Smooth muscle cell (in vitro differentiated cells): Measurements from ENCODE around the gene HCN2. TPM values are rescaled to one million over a fixed set of nuclear protein-coding genes. Genes with fewer than 3 reads are reported as not detected.

Experiments
- DNase-seq: peaks from one replicate; lab custom pipeline; 2025; ENCODE audit not compliant: unreplicated experiment; lab: John Stamatoyannopoulos, UW
- H2AFZ ChIP-seq: fragments of 200-600 bp; sonication (generic); 2 replicates; pipeline ENCODE4 v1.6.0; 2016; ENCODE audit warnings: antibody characterized with exemption, low read depth, mild to moderate bottlenecking
- H3F3A ChIP-seq: fragments of 200-600 bp; sonication (generic); 2 replicates; pipeline ENCODE4 v1.6.0; 2017; ENCODE audit warnings: antibody characterized with exemption, low read depth
- H3K27ac ChIP-seq: fragments of 200-600 bp; sonication (generic); 2 replicates; pipeline ENCODE4 v1.5.1; 2016; ENCODE audit warnings: low read depth, mild to moderate bottlenecking
- H3K27me3 ChIP-seq: fragments of 200-600 bp; sonication (generic); 2 replicates; pipeline ENCODE4 v1.6.1; 2016; ENCODE audit warnings: low read depth, mild to moderate bottlenecking
- H3K36me3 ChIP-seq: fragments of 200-600 bp; sonication (generic); 2 replicates; pipeline ENCODE4 v1.5.1; 2016; ENCODE audit warnings: low read depth
- H3K4me1 ChIP-seq: fragments of 200-600 bp; sonication (generic); 2 replicates; pipeline ENCODE4 v1.5.1; 2016; ENCODE audit warnings: low read depth
- H3K4me2 ChIP-seq: fragments of 200-600 bp; sonication (generic); 2 replicates; pipeline ENCODE4 v1.6.0; 2016; ENCODE audit warnings: mild to moderate bottlenecking
- H3K4me3 ChIP-seq: fragments of 200-600 bp; sonication (generic); 2 replicates; pipeline ENCODE4 v1.5.1; 2016; ENCODE audit warnings: mild to moderate bottlenecking
- H3K79me2 ChIP-seq: fragments of 200-600 bp; sonication (generic); 2 replicates; pipeline ENCODE4 v1.6.0; 2016; ENCODE audit warnings: low read depth, mild to moderate bottlenecking
- H3K9ac ChIP-seq: fragments of 200-600 bp; sonication (generic); 2 replicates; pipeline ENCODE4 v1.6.0; 2016; ENCODE audit warnings: low read depth
- H3K9me3 ChIP-seq: fragments of 200-600 bp; sonication (generic); replicated peaks from 2 replicates; pipeline ENCODE4 v1.5.1; 2016; ENCODE audit warnings: low read depth
- H4K20me1 ChIP-seq: fragments of 200-600 bp; sonication (generic); 2 replicates; pipeline ENCODE4 v1.6.0; 2016; ENCODE audit warnings: low read depth
- WGBS: methylation state at CpG from one replicate; pipeline ENCODE4 v1.1.7; 2016; ENCODE audit warnings: low lambda C conversion rate; 5-methylcytosine and 5-hydroxymethylcytosine counted together
- polyA plus RNA-seq: library from polyadenylated mRNA; unstranded; fragments of >200 nt; fragmentation: Nextera tagmentation; extraction: Ambion mirVana; gene quantifications from 2 replicates; pipeline ENCODE4 v1.2.1, GENCODE V29; 2016
- total RNA-seq: library from RNA; depleted of rRNA; stranded (reverse); fragments of >200 nt; gene quantifications from 2 replicates; pipeline ENCODE4 v1.2.3, GENCODE V29; 2014
- TF ChIP-seq, protein P1 (sequence below): fragments of 200-600 bp; sonication (generic); IDR thresholded peaks from 2 replicates; pipeline ENCODE4 v1.5.1; 2017; ENCODE audit warnings: borderline replicate concordance, mild to moderate bottlenecking, antibody characterized with exemption; ENCODE audit not compliant: insufficient read depth, poor library complexity, severe bottlenecking

Gene HCN2
- total and polyA plus RNA-seq, 2 experiments from 2014 or later, result 0.49 to 0.81 TPM

DNA sequence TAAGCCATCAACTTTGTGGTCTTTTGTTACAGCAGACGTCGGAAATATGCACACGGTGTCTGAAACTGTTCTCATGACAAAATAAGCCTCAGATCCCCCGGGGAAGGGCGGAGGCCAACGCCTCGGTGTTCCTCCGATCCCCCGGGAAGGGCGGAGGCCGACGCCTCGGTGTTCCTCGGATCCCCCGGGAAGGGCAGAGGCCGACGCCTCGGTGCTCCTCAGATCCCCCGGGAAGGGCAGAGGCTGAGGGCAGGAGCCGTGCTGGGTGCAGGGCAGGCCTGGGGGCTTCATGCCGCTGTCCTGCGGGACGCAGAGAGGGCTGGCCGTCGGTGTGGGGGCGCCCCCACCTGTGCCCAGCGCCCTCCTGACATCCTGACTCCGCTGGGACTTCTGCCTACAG is 54.7 kb downstream of the HCN2 start:
- Histone ChIP-seq H3K9ac (no peak overlapping the region), H3K79me2 (no peaks in the 10 kb centered on the region), H3K36me3 (no peaks in the 10 kb centered on the region), H3K4me1 (no peaks in the 10 kb centered on the region), H4K20me1 (peaks cover 10% of the 10 kb centered on the region), H3F3A (no peaks in the 10 kb centered on the region), H2AFZ (no peak overlapping the region), H3K9me3 (no peaks in the 10 kb centered on the region), H3K4me2 (no peak overlapping the region), H3K27me3 (no peaks in the 10 kb centered on the region), H3K27ac (no peak overlapping the region), H3K4me3 (no peak overlapping the region)
- 94% methylated on average over 27 of the region's 28 CpGs for WGBS
- DNase-seq, result no peak
- TF ChIP-seq, protein P1, sequence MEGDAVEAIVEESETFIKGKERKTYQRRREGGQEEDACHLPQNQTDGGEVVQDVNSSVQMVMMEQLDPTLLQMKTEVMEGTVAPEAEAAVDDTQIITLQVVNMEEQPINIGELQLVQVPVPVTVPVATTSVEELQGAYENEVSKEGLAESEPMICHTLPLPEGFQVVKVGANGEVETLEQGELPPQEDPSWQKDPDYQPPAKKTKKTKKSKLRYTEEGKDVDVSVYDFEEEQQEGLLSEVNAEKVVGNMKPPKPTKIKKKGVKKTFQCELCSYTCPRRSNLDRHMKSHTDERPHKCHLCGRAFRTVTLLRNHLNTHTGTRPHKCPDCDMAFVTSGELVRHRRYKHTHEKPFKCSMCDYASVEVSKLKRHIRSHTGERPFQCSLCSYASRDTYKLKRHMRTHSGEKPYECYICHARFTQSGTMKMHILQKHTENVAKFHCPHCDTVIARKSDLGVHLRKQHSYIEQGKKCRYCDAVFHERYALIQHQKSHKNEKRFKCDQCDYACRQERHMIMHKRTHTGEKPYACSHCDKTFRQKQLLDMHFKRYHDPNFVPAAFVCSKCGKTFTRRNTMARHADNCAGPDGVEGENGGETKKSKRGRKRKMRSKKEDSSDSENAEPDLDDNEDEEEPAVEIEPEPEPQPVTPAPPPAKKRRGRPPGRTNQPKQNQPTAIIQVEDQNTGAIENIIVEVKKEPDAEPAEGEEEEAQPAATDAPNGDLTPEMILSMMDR, result no peak

DNA sequence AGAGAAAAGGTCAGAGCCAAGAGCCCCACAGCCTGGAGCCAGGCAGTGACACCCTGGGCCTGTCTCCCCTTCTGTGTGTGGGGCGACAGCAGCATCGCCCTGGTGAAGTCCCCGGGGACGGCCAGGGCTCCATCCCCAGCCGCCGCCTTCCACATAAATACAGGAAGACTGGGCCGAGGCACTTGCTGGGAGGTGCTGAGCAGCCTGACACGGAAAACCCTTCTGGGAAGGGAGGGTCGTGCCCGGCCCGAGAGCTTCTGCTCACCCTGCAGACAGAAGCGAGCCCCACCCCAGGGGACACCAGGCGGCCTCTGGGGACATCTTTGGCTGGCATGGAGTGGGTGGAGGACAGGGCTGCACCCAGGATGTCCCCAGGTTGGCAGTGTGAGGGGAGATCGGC is 55.1 kb downstream of the HCN2 start:
- no peak for DNase-seq
- no peak overlapping the region for H3K9ac ChIP-seq
- no peak overlapping the region for H3K4me3 ChIP-seq
- TF ChIP-seq, protein P1, result no peak
- H3K4me2 ChIP-seq, result no peak overlapping the region
- H3K9me3 ChIP-seq, result no peaks in the 10 kb centered on the region
- H3K79me2 ChIP-seq, result no peaks in the 10 kb centered on the region
- no peaks in the 10 kb centered on the region for H3K27me3 ChIP-seq
- H3F3A ChIP-seq, result no peaks in the 10 kb centered on the region
- 94% methylated on average over 14 of the region's 14 CpGs for WGBS
- H2AFZ ChIP-seq, result no peak overlapping the region
- no peaks in the 10 kb centered on the region for H3K4me1 ChIP-seq
- H3K27ac ChIP-seq, result no peak overlapping the region
- H4K20me1 ChIP-seq, result peaks cover 15% of the 10 kb centered on the region
- H3K36me3 ChIP-seq, result no peaks in the 10 kb centered on the region

DNA sequence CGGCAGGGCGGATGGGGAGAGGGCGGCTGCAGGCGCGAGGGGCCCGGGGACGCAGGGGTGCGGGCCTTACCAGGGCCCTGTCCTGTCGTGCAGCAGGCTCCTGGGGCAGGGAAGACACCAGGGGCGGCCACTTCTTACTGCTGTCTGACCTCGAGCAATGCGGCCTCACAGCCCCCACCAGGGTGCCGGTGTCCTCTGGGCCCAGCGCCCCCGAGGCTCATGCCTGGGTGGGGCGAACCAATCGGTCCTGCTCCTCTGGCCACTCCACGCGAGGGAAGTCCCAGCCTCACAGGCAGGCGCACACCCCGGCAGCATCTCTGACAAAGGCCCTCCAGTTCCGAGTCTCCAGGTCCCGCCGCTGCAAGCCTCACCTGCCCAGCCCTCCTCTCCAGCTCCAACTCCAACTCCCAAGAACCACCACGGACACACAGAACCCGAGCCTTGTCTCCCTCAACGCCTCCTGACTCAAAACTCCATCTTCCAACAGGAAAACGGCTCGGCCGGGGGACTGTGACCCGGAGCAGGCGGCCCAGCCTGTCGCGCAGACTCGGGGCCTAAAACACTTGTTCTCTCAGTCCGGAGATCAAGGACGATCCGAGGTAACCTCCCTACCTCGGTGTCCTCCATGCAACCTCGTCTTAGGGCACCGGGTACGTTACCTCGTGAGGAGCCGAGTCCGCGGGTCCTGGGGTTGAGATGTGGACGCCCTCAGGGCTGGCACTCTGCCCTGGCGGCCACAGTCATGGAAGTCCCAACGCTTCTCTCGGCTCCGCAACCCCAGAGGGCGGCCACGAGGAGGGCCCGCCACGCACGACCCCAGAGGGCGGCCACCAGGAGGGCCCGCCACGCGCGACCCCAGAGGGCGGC is 56.5 kb downstream of the HCN2 start:
- Histone ChIP-seq H3K27ac (no peak overlapping the region), H2AFZ (no peak overlapping the region), H3F3A (no peaks in the 10 kb centered on the region), H3K4me3 (no peak overlapping the region), H3K4me1 (no peaks in the 10 kb centered on the region), H3K9ac (no peak overlapping the region), H4K20me1 (peaks cover 28% of the 10 kb centered on the region), H3K79me2 (peaks cover 6% of the 10 kb centered on the region), H3K27me3 (no peaks in the 10 kb centered on the region), H3K9me3 (no peaks in the 10 kb centered on the region), H3K36me3 (no peaks in the 10 kb centered on the region), H3K4me2 (no peak overlapping the region)
- TF ChIP-seq, protein P1, result no peak
- DNase-seq, result no peak
- 97% methylated on average over 57 of the region's 62 CpGs for WGBS
